ENCODE results near the gene HCFC1R1. TPM values are rescaled to one million over a fixed set of nuclear protein-coding genes. Genes with fewer than 3 reads are reported as not detected.
A peak's percentile ranks its signal among the peaks of the same experiment; 100 is the strongest.
"Not testable (repeated sequence)": the region's sequence is repeated elsewhere in the genome, so short reads cannot be mapped to it uniquely, and the experiment has no call there.

Gene HCFC1R1
- total RNA-seq, 1 donor from 2014 or later: 1.6 TPM

GRCh38 chr16:3057181-3058138, 33.7 kb upstream of the HCFC1R1 start:
- TF ChIP-seq CTCF (IDR thresholded peaks at IDR 0.05): no peak
- no peak for TF ChIP-seq EZH2phosphoT487 (IDR thresholded peaks at IDR 0.05)
- TF ChIP-seq EZH2 (IDR thresholded peaks at IDR 0.05): no peak
- Histone ChIP-seq H3K9ac (no peak overlapping the region), H3F3A (ENCODE audit: low read depth) (peaks cover 5% of the 10 kb centered on the region), H3K27me3 (peaks cover 47% of the 10 kb centered on the region), H3K79me2 (ENCODE audit: low read depth) (no peaks in the 10 kb centered on the region), H3K27ac (no peak overlapping the region), H4K20me1 (ENCODE audit: low read depth) (peaks cover 16% of the 10 kb centered on the region), H2AFZ (replicated peaks) (no peak overlapping the region), H3K4me3 (peak overlapping the region; percentile 96), H3K36me3 (no peaks in the 10 kb centered on the region), H3K4me2 (peak overlapping the region; percentile 98), H3K9me3 (ENCODE audit: low read depth) (no peaks in the 10 kb centered on the region), H3K4me1 (peaks cover 4% of the 10 kb centered on the region)
- Mint-ChIP-seq H3K36me3 (peaks cover 2% of the 10 kb centered on the region), H3K9me3 (no peaks in the 10 kb centered on the region), H3K4me3 (peak overlapping the region; percentile 44), H3K27ac (no peak overlapping the region), H3K4me1 (peaks cover 11% of the 10 kb centered on the region), H3K27me3 (ENCODE audit: insufficient read depth, low read depth) (peaks cover 7% of the 10 kb centered on the region)
- DNase-seq (ENCODE audit: low spot score): no peak

GRCh38 chr16:3056336-3057180, 32.8 kb upstream of the HCFC1R1 start:
- no peak overlapping the region for H3K4me2 ChIP-seq
- DNase-seq (ENCODE audit: low spot score): no peak
- H3K9me3 Mint-ChIP-seq: no peaks in the 10 kb centered on the region
- H3K9me3 ChIP-seq (ENCODE audit: low read depth): no peaks in the 10 kb centered on the region
- H3K27ac Mint-ChIP-seq: no peak overlapping the region
- H3K27me3 ChIP-seq: peaks cover 45% of the 10 kb centered on the region
- H3K27ac ChIP-seq: no peak overlapping the region
- H3K4me1 ChIP-seq: peaks cover 4% of the 10 kb centered on the region
- no peak overlapping the region for H2AFZ ChIP-seq (replicated peaks)
- no peaks in the 10 kb centered on the region for H3K79me2 ChIP-seq (ENCODE audit: low read depth)
- H3K27me3 Mint-ChIP-seq (ENCODE audit: insufficient read depth, low read depth): peaks cover 10% of the 10 kb centered on the region
- H3K4me1 Mint-ChIP-seq: peaks cover 13% of the 10 kb centered on the region
- H4K20me1 ChIP-seq (ENCODE audit: low read depth): peaks cover 16% of the 10 kb centered on the region
- H3K36me3 ChIP-seq: no peaks in the 10 kb centered on the region
- H3K36me3 Mint-ChIP-seq: peaks cover 5% of the 10 kb centered on the region
- peaks cover 5% of the 10 kb centered on the region for H3F3A ChIP-seq (ENCODE audit: low read depth)
- H3K4me3 ChIP-seq: no peak overlapping the region
- H3K4me3 Mint-ChIP-seq: no peak overlapping the region
- H3K9ac ChIP-seq: no peak overlapping the region
- TF ChIP-seq EZH2 (IDR thresholded peaks at IDR 0.05): no peak
- no peak for TF ChIP-seq CTCF (IDR thresholded peaks at IDR 0.05)
- TF ChIP-seq EZH2phosphoT487 (IDR thresholded peaks at IDR 0.05): no peak

GRCh38 chr16:3055734-3056115, 32.0 kb upstream of the HCFC1R1 start:
- not testable (repeated sequence) for H3F3A ChIP-seq (ENCODE audit: low read depth); H3K79me2 ChIP-seq (ENCODE audit: low read depth); H3K9me3 Mint-ChIP-seq; H3K36me3 ChIP-seq; H3K27ac ChIP-seq; H3K9ac ChIP-seq; H2AFZ ChIP-seq (replicated peaks); H3K4me3 ChIP-seq; H3K4me2 ChIP-seq; H3K36me3 Mint-ChIP-seq; H3K9me3 ChIP-seq (ENCODE audit: low read depth); H3K4me3 Mint-ChIP-seq; H3K4me1 ChIP-seq; DNase-seq (ENCODE audit: low spot score); H3K27ac Mint-ChIP-seq
- Histone ChIP-seq H4K20me1 (ENCODE audit: low read depth) (peaks cover 16% of the 10 kb centered on the region), H3K27me3 (peaks cover 42% of the 10 kb centered on the region)
- H3K4me1 Mint-ChIP-seq: peaks cover 13% of the 10 kb centered on the region
- H3K27me3 Mint-ChIP-seq (ENCODE audit: insufficient read depth, low read depth): peaks cover 14% of the 10 kb centered on the region
